NK-92 (cell line): Measurements from ENCODE around the gene PKP1.

ENCODE experiments used
- DNase-seq: peaks from one replicate; lab custom pipeline; 2025; ENCODE audit not compliant: unreplicated experiment; lab: John Stamatoyannopoulos, UW

The PKP1 gene

GRCh38 chr1:201260648-201261311 lies 22.5 kb upstream of the PKP1 start:
- no peak for DNase-seq

- no peak for DNase-seq
These were observed 21.3 kb upstream of the PKP1 start for GRCh38 chr1:201261771-201262547.

GRCh38 chr1:201262963-201263608 lies 20.2 kb upstream of the PKP1 start:
- no peak for DNase-seq

- DNase-seq, result no peak
These were observed 19.2 kb upstream of the PKP1 start for GRCh38 chr1:201264072-201264471.

- DNase-seq, result no peak
These were observed 18.8 kb upstream of the PKP1 start for GRCh38 chr1:201264554-201264953.

GRCh38 chr1:201265756-201266155 lies 17.6 kb upstream of the PKP1 start:
- DNase-seq, result no peak

GRCh38 chr1:201266276-201266675 lies 17.0 kb upstream of the PKP1 start:
- no peak for DNase-seq

- no peak for DNase-seq
These were observed 16.5 kb upstream of the PKP1 start for GRCh38 chr1:201266774-201267173.

- DNase-seq, result no peak
These were observed 15.7 kb upstream of the PKP1 start for GRCh38 chr1:201267481-201268229.

- DNase-seq, result no peak
These were observed 14.6 kb upstream of the PKP1 start for GRCh38 chr1:201268604-201269151.

GRCh38 chr1:201269281-201269680 lies 14.0 kb upstream of the PKP1 start:
- DNase-seq, result no peak

GRCh38 chr1:201269900-201270410 lies 13.4 kb upstream of the PKP1 start:
- DNase-seq, result no peak

- no peak for DNase-seq
These were observed 12.5 kb upstream of the PKP1 start for GRCh38 chr1:201270616-201271390.

GRCh38 chr1:201272799-201273198 lies 10.5 kb upstream of the PKP1 start:
- DNase-seq, result no peak

GRCh38 chr1:201274616-201275252 lies 8.6 kb upstream of the PKP1 start:
- DNase-seq, result no peak

- no peak for DNase-seq
These were observed 8.0 kb upstream of the PKP1 start for GRCh38 chr1:201275253-201275666.

- DNase-seq, result no peak
These were observed 6.4 kb upstream of the PKP1 start for GRCh38 chr1:201276891-201277290.

- DNase-seq, result no peak
These were observed 5.9 kb upstream of the PKP1 start for GRCh38 chr1:201277441-201277840.

- DNase-seq, result no peak
These were observed 4.0 kb upstream of the PKP1 start for GRCh38 chr1:201279313-201279712.

GRCh38 chr1:201280884-201281283 lies 2.4 kb upstream of the PKP1 start:
- no peak for DNase-seq
